ENCODE results near the gene EXD3.

Gene EXD3

GRCh38 chr9:137278721-137279711, 143.9 kb downstream of the EXD3 start:
- DNase-seq: no peak

- DNase-seq: no peak
Observed at GRCh38 chr9:137278061-137278701, 144.8 kb downstream of the EXD3 start.

GRCh38 chr9:137277329-137278041, 145.5 kb downstream of the EXD3 start, which contains the start of gene TOR4A:
Gene TOR4A, plus strand, starts transcription at chr9:137277726. Its CDS starts 964 bp downstream, at chr9:137278690.
- no peak for DNase-seq

- no peak for DNase-seq
Observed at GRCh38 chr9:137276473-137277328, 146.3 kb downstream of the EXD3 start.

- no peak for DNase-seq
Observed at GRCh38 chr9:137275588-137276472, 147.1 kb downstream of the EXD3 start.

- DNase-seq: no peak
Observed at GRCh38 chr9:137275203-137275587, 147.8 kb downstream of the EXD3 start.

GRCh38 chr9:137273611-137274320, 149.2 kb downstream of the EXD3 start:
- DNase-seq: no peak

- no peak for DNase-seq
Observed at GRCh38 chr9:137273095-137273490, 149.9 kb downstream of the EXD3 start.

- DNase-seq: no peak
Observed at GRCh38 chr9:137272241-137273094, 150.5 kb downstream of the EXD3 start.

- DNase-seq: no peak
Observed at GRCh38 chr9:137271696-137272076, 151.3 kb downstream of the EXD3 start.

- no peak for DNase-seq
Observed at GRCh38 chr9:137270929-137271695, 151.8 kb downstream of the EXD3 start.

- DNase-seq: no peak
Observed at GRCh38 chr9:137269231-137269772, 153.7 kb downstream of the EXD3 start.

GRCh38 chr9:137268538-137269201, 154.3 kb downstream of the EXD3 start:
- no peak for DNase-seq

- DNase-seq: no peak
Observed at GRCh38 chr9:137267933-137268355, 155.0 kb downstream of the EXD3 start.

GRCh38 chr9:137266585-137267453, 156.1 kb downstream of the EXD3 start:
- no peak for DNase-seq

- DNase-seq: no peak
Observed at GRCh38 chr9:137266162-137266527, 156.8 kb downstream of the EXD3 start.
